Measurements from ENCODE around the gene ADSS2.

- no peak for TF ChIP-seq CTCF (IDR thresholded peaks at IDR 0.05)
- no peak for TF ChIP-seq POLR2A (IDR thresholded peaks at IDR 0.05)
Observed at GRCh38 chr1:244436336-244437085, 15.2 kb downstream of the ADSS2 start.

Data from body of pancreas (tissue), 4 donors.